Measurements from ENCODE around the gene WDR59. TPM values are rescaled to one million over a fixed set of nuclear protein-coding genes. Genes with fewer than 3 reads are reported as not detected.

The WDR59 gene
- total RNA-seq, 2 donors from 2014 or later = 28.8 to 36.8 TPM

- TF ChIP-seq CTCF (IDR thresholded peaks at IDR 0.05) = no peak
- ATAC-seq (ENCODE audit: insufficient number of reproducible peaks, low FRiP score, low read depth) (no peak), DNase-seq (ENCODE audit: low spot score) (no peak)
- peaks cover 25% of the 10 kb centered on the region for H3K36me3 ChIP-seq
- H3K4me1 ChIP-seq (ENCODE audit: control insufficient read depth in 1 of 2, low read depth in 2 of 2) = no peaks in the 10 kb centered on the region
- H3K9me3 ChIP-seq = no peaks in the 10 kb centered on the region
- H3K4me3 ChIP-seq = no peak overlapping the region
- H3K27me3 ChIP-seq (replicated peaks; ENCODE audit: insufficient read depth) = no peaks in the 10 kb centered on the region
- no peak overlapping the region for H3K27ac ChIP-seq
Observed at GRCh38 chr16:74872302-74872701, 112.6 kb downstream of the WDR59 start.

- DNase-seq (ENCODE audit: low spot score) (no peak), ATAC-seq (ENCODE audit: insufficient number of reproducible peaks, low FRiP score, low read depth) (no peak)
- Histone ChIP-seq H3K36me3 (peaks cover 25% of the 10 kb centered on the region), H3K27ac (no peak overlapping the region), H3K27me3 (replicated peaks; ENCODE audit: insufficient read depth) (no peaks in the 10 kb centered on the region), H3K9me3 (no peaks in the 10 kb centered on the region), H3K4me3 (no peak overlapping the region), H3K4me1 (ENCODE audit: control insufficient read depth in 1 of 2, low read depth in 2 of 2) (no peaks in the 10 kb centered on the region)
- TF ChIP-seq CTCF (IDR thresholded peaks at IDR 0.05) = no peak
Observed at GRCh38 chr16:74871608-74872007, 113.3 kb downstream of the WDR59 start.

- Histone ChIP-seq H3K36me3 (peaks cover 8% of the 10 kb centered on the region), H3K27me3 (replicated peaks; ENCODE audit: insufficient read depth) (no peaks in the 10 kb centered on the region), H3K27ac (no peak overlapping the region), H3K9me3 (no peaks in the 10 kb centered on the region), H3K4me1 (ENCODE audit: control insufficient read depth in 1 of 2, low read depth in 2 of 2) (peaks cover 0 to 3% of the 10 kb centered on the region in 2 donors), H3K4me3 (no peak overlapping the region)
- DNase-seq (ENCODE audit: low spot score) = no peak
- no peak for TF ChIP-seq CTCF (IDR thresholded peaks at IDR 0.05)
- ATAC-seq (ENCODE audit: insufficient number of reproducible peaks, low FRiP score, low read depth) = no peak
Observed at GRCh38 chr16:74868501-74868900, 116.4 kb downstream of the WDR59 start.

- Histone ChIP-seq H3K36me3 (peaks cover 8% of the 10 kb centered on the region), H3K27me3 (replicated peaks; ENCODE audit: insufficient read depth) (no peaks in the 10 kb centered on the region), H3K27ac (no peak overlapping the region), H3K4me3 (no peak overlapping the region), H3K4me1 (ENCODE audit: control insufficient read depth in 1 of 2, low read depth in 2 of 2) (peaks cover 0 to 3% of the 10 kb centered on the region in 2 donors), H3K9me3 (no peaks in the 10 kb centered on the region)
- ATAC-seq (ENCODE audit: insufficient number of reproducible peaks, low FRiP score, low read depth) = no peak
- no peak for TF ChIP-seq CTCF (IDR thresholded peaks at IDR 0.05)
- DNase-seq (ENCODE audit: low spot score) = no peak
Observed at GRCh38 chr16:74868035-74868434, 116.9 kb downstream of the WDR59 start.

- Histone ChIP-seq H3K36me3 (peaks cover 8% of the 10 kb centered on the region), H3K27me3 (replicated peaks; ENCODE audit: insufficient read depth) (no peaks in the 10 kb centered on the region), H3K4me3 (no peak overlapping the region), H3K9me3 (no peaks in the 10 kb centered on the region), H3K27ac (no peak overlapping the region), H3K4me1 (ENCODE audit: control insufficient read depth in 1 of 2, low read depth in 2 of 2) (peaks cover 0 to 3% of the 10 kb centered on the region in 2 donors)
- ATAC-seq (ENCODE audit: insufficient number of reproducible peaks, low FRiP score, low read depth) (no peak), DNase-seq (ENCODE audit: low spot score) (no peak)
- no peak for TF ChIP-seq CTCF (IDR thresholded peaks at IDR 0.05)
Observed at GRCh38 chr16:74867281-74867849, 117.6 kb downstream of the WDR59 start.
